ENCODE data around the gene CCSER1.

- TF ChIP-seq CTCF (conservative IDR thresholded peaks at IDR 0.05 in 1 of 2, IDR thresholded peaks at IDR 0.05 in 1 of 2; ENCODE audit: extremely low read depth in 1 of 2, insufficient read depth in 1 of 2, low read depth in 1 of 2, low read length in 2 of 2), result no peak
- no peak for TF ChIP-seq EZH2 (IDR thresholded peaks at IDR 0.05; ENCODE audit: borderline replicate concordance, low read length)
Measured at GRCh38 chr4:91127192-91127591, 1000.0 kb downstream of the CCSER1 start.

Measured in mammary epithelial cell (primary cell).